HG02870 (cell line): Measurements from ENCODE around the gene CSF3R.

Experiments
- ATAC-seq: cut with Tn5 transposase; IDR thresholded peaks from one replicate; pipeline ENCODE4 v1.9.1; 2021; ENCODE audit warnings: mild to moderate bottlenecking, moderate library complexity; ENCODE audit not compliant: unreplicated experiment

The CSF3R gene

GRCh38 chr1:36421649-36422048 is 61.1 kb downstream of the CSF3R start:
- ATAC-seq = no peak

GRCh38 chr1:36420836-36421317 is 61.8 kb downstream of the CSF3R start:
- peak; percentile 61 for ATAC-seq

- no peak for ATAC-seq
These were observed 62.3 kb downstream of the CSF3R start for GRCh38 chr1:36420409-36420808.

- no peak for ATAC-seq
These were observed 63.1 kb downstream of the CSF3R start for GRCh38 chr1:36419569-36419968.

GRCh38 chr1:36419140-36419539 is 63.6 kb downstream of the CSF3R start:
- no peak for ATAC-seq

- no peak for ATAC-seq
These were observed 64.8 kb downstream of the CSF3R start for GRCh38 chr1:36417931-36418330.
